ENCODE results near the gene DCC.

- no peak for TF ChIP-seq CTCF (IDR thresholded peaks at IDR 0.05 in 8 of 11, conservative IDR thresholded peaks at IDR 0.05 in 3 of 11)
- TF ChIP-seq POLR2AphosphoS5 (IDR thresholded peaks at IDR 0.05) = no peak
- TF ChIP-seq POLR2A (IDR thresholded peaks at IDR 0.05) = no peak
Observed at GRCh38 chr18:53486296-53486695, 1146.3 kb downstream of the DCC start.

Measured in spleen (tissue), 7 donors.